Epithelial cell of esophagus (primary cell): ENCODE data around the gene LRP8.
A peak's percentile ranks its signal among the peaks of the same experiment; 100 is the strongest.
"Not testable (repeated sequence)": the region's sequence is repeated elsewhere in the genome, so short reads cannot be mapped to it uniquely, and the experiment has no call there.

Source experiments
- DNase-seq: peaks from one replicate; pipeline ENCODE4 v3.0.0; 2010; ENCODE audit warnings: low read depth
- H3K4me3 ChIP-seq: 2 replicates; pipeline ENCODE4 v1.5.1; 2011; ENCODE audit warnings: mild to moderate bottlenecking, low read length, control low read depth
- TF ChIP-seq, protein P1 (sequence below): IDR thresholded peaks from 2 replicates; pipeline ENCODE4 v1.5.1; 2011; ENCODE audit warnings: low read depth, mild to moderate bottlenecking, low read length, control low read depth, inconsistent platforms; ENCODE audit not compliant: insufficient read depth; ENCODE audit errors: missing control alignments

LRP8 gene

DNA sequence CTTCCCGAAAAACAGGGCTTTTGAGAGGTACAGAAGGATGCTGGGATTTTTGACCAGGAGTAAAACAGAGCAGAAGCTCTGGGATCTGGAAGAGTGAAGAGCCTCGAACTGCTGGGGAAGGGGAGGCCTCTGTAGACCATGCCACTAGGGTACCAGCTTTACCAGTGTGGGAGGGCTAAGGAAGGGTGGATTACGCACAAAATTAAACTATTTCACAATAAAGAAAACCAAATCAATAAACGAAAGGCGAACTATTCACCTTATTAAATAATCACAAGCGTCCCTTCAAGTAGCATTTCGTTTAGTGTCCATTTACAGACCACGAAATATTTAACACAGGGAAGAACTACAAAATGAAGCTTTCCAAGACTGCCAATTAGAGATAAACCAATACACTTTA lies 108.2 kb downstream of the LRP8 start:
- peak overlapping the region; percentile 77 for H3K4me3 ChIP-seq
- no peak for DNase-seq
- TF ChIP-seq, protein P1, sequence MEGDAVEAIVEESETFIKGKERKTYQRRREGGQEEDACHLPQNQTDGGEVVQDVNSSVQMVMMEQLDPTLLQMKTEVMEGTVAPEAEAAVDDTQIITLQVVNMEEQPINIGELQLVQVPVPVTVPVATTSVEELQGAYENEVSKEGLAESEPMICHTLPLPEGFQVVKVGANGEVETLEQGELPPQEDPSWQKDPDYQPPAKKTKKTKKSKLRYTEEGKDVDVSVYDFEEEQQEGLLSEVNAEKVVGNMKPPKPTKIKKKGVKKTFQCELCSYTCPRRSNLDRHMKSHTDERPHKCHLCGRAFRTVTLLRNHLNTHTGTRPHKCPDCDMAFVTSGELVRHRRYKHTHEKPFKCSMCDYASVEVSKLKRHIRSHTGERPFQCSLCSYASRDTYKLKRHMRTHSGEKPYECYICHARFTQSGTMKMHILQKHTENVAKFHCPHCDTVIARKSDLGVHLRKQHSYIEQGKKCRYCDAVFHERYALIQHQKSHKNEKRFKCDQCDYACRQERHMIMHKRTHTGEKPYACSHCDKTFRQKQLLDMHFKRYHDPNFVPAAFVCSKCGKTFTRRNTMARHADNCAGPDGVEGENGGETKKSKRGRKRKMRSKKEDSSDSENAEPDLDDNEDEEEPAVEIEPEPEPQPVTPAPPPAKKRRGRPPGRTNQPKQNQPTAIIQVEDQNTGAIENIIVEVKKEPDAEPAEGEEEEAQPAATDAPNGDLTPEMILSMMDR, result no peak

DNA sequence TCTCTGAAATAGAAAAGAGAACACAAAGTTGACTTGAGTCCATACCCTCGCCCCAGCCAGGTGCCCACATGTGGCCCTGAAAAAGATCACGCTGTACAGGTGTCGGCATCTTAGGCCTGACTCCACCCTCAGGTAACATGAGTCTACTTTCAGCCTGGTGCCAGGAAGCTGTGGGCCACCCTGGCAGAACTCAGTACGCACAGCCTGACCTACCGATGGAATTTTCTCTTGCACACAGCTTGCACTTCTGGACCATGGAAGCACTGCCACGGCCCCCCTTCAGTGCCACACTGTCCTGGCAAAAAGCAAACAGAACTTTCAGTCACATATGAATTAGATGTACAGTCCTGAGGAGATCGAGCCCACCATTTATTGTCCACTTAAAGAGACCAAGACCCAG lies 109.7 kb downstream of the LRP8 start:
- DNase-seq, result no peak
- TF ChIP-seq, protein P1, result no peak
- no peak overlapping the region for H3K4me3 ChIP-seq

DNA sequence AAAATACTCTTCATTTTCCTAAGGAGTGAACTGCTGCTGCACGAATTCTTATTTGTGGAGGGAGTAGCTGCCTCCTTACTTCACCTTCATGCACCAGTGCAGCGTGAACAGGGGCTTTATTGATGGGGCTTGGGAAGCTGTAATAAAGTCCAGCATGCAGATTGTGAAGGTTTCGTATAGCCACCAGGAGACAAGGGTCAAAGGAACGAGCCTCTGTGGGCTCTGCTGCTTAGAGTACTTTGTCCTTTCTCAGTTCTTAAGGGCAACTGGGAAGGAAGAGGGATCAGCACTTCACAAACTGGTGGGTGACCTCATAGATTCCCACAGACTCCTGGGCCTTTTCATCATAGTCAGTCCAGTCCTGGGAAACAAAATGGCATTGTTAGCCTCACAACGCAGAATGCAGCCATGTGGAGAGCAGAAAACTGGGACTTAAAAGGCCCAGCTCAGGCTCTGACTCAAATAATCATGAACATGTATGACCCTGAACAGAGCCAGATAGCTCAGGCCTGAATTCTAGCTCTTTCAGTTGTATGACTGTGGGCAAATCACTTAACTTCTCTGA lies 113.4 kb downstream of the LRP8 start:
- no peak for DNase-seq
- H3K4me3 ChIP-seq, result no peak overlapping the region
- TF ChIP-seq, protein P1, result no peak

DNA sequence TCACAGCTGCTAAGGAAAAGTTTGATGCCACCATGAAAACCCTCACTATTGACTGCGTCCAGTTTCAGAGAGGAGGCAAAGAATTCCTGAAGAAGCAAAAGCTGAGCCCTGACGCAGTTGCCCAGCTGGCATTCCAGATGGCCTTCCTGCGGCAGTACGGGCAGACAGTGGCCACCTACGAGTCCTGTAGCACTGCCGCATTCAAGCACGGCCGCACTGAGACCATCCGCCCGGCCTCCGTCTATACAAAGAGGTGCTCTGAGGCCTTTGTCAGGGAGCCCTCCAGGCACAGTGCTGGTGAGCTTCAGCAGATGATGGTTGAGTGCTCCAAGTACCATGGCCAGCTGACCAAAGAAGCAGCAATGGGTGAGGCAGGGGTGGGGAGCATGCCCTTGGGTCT lies 116.9 kb downstream of the LRP8 start:
- H3K4me3 ChIP-seq, result no peak overlapping the region
- DNase-seq, result no peak
- TF ChIP-seq, protein P1, result no peak

DNA sequence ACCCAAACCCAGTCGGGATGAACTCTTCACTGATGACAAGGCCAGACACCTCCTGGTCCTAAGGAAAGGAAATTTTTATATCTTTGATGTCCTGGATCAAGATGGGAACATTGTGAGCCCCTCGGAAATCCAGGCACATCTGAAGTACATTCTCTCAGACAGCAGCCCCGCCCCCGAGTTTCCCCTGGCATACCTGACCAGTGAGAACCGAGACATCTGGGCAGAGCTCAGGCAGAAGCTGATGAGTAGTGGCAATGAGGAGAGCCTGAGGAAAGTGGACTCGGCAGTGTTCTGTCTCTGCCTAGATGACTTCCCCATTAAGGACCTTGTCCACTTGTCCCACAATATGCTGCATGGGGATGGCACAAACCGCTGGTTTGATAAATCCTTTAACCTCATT lies 117.5 kb downstream of the LRP8 start:
- TF ChIP-seq, protein P1, result no peak
- no peak for DNase-seq
- H3K4me3 ChIP-seq, result no peak overlapping the region

DNA sequence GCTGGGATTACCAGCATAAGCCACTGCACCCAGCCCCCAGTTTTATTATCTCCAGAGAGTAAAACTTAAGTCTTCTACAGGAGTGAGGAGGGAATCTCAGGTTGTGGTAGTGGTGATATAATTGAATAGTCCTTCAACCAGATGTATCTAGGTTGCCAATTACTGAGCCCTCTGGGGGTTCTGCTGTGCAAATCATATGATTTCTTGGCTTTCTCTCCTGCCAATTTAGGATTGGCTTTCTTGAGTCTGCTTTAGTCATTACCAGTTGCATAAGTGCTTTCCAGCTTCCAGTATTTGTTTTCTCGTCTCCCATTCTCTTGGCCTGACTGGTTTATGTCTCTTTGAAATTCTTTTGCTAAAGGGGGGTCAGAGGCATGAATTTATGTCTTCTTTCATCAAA lies 120.1 kb downstream of the LRP8 start:
- DNase-seq, result no peak
- H3K4me3 ChIP-seq, result no peak overlapping the region
- TF ChIP-seq, protein P1, result no peak

DNA sequence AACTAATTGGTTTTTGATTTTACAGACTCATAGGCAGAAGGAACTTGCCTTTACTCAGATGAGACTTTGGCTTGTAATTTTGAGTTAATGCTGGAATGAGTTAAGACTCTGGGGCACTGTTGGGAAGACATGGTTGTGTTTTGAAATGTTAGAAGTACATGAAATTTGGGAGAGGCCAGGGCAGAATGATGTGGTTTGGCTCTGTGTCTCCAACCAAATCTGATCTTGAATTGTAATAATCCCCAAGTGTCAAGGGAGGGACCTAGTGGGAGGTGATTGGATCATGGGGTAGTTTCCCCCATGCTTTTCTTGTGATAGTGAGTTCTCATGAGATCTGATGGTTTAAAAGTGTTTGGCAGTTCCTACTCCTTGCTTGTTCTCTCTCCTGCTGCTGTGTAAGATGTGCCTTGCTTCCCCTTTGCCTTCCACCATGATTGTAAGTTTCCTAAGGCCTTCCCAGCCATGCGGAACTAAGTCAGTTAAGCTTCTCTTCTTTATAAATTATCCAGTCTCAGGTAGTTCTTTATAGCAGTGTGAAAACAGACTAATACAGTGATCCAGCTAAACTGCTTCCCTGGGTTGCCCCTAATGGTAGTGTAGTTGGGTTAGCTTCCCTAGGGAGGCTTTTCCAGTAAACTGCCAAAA lies 121.0 kb downstream of the LRP8 start:
- no peak for DNase-seq
- TF ChIP-seq, protein P1, result no peak
- H3K4me3 ChIP-seq, result no peak overlapping the region

DNA sequence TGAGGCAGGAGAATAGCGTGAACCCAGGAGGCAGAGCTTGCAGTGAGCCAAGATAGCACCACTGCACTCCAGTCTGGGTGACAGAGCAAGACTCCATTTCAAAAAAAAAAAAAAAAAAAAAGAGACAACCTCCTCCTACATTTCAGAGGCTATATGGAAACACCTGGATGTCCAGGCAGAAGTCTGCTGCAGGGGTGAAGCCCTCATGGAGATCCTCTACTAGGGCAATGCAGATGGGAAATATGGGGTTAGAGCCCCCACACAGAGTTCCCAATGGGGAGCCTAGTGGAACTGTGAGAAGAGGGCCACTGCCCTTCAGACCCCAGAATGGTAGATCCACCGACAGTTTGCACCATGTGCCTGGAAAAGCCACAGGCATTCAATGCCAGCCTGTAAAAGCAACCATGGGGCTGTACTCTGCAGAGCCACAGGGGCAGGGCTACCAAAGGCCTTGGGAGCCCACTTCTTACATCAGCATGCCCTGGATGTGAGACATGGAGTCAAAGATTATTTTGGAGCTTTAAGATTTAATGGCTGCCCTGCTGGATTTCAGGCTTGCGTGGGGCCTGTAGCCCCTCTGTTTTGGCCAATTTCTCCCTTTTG lies 121.7 kb downstream of the LRP8 start:
- not testable (repeated sequence) for H3K4me3 ChIP-seq, DNase-seq

DNA sequence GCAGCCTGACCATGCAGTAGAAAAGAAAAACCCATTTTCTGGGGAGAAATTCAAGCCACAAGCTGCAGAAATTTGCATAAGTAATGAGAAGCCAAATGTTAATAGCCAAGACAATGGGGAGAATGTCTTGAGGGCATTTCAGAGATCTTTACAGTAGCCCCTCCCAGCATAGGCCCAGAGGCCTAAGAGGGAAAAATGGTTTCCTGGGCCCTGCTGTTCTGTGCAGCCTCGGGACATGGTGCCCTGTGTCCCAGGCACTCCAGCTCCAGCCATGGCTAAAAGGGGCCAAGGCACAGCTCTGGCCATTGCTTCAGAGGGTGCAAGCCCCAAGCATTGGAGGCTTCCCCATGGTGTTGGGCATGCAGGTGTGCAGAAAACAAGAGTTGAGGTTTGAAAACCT lies 122.4 kb downstream of the LRP8 start:
- H3K4me3 ChIP-seq, DNase-seq: not testable (repeated sequence)
